Hindlimb muscle (tissue), 1 donor: Measurements from ENCODE around the gene SH3GL2. TPM values are rescaled to one million over a fixed set of nuclear protein-coding genes. Genes with fewer than 3 reads are reported as not detected.

Experiments used
- DNase-seq: peaks from one replicate; pipeline ENCODE4 v3.0.0-alpha.2; 2013
- polyA plus RNA-seq: library from polyadenylated mRNA; unstranded; fragments of 120-200 nt; gene quantifications from one replicate; pipeline ENCODE4 v1.2.1, GENCODE V29; 2013; ENCODE audit not compliant: insufficient read length

Gene SH3GL2
- polyA plus RNA-seq, 1 donor = 0.08 TPM

DNA sequence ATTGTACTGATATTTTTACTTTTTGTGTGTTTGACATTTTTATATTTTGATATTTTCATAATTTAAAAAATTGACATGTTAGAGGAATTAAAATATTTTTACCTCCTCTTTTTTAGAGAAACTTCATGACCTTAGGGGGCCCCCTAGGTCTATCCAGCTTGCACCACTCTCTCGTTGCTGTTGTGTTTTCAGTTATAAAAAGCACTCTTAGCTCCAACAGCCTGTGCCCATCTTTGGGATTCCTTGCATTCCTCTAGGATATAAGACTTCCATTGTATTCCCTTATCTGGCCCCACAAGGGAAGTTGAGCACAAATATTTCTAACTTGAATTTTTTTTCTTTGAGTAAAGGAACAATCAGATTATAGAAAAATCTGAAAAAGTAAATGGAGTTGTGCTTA lies 245.3 kb downstream of the SH3GL2 start:
- no peak for DNase-seq

DNA sequence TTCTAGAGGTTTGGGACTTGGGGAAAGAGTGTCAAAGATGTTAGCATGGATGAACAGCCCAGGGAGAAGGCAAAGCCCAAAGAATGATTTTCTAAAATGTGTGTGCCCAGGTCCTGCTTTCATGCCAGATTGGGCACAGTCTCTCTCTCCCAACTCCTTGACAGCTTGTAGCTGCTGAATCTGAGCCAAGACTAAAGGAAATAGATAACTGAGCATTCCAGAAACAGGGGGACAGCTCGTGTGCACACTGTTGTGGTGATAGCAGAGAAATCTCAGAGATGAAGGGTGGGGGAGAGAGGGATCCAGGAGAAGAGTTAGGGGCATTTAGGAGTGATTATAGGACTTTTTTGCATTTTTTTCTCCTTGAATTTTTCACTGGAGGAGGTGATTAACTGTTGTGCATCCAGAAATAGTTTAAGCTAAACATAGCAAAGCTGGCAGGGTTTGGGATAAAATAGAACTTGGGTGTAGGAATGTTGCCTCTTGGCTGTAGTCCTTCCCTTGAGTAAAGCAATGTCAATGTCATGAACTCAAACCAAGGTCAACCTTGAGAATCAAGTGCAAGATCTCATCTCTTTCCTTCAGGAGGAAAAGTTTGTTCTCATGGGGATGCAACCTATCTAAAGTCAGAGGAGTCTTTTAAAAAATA lies 245.9 kb downstream of the SH3GL2 start:
- DNase-seq = no peak

DNA sequence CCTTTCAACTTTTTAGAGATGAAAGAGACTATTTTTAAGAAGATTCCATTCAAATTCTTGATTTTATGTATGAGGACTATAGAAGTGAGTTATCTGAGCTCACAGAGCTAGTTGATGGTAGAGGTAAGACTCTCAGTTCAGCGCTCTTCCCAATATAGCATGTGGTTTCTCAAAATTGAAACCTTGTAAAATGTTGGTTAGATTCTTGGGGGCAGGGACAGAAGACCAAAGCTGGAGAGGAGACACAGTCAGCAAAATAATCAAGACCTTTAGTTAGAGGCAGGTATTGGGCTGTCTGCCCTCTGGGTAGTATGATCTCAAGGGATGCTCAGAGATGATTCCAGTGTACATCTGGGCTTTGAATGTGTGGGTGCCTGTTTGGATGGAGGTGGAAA lies 246.4 kb downstream of the SH3GL2 start:
- no peak for DNase-seq

DNA sequence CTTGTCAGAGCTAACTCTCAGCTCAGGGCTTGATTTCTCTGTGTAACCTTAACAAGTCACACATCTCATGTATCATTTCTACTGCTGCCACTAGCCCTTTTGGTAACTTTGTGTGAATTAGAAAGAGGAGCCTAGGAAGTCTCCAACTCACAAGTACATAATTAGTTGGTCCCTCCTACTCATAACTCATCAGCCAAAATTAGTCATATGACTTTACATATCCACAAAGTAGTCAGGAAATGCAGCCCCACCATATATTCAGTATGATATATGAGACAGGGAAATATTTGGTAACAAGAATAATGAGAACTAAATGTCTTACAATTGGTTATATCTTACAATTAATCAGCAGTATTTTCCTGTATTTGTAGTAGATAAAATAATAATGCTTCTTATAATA lies 250.2 kb downstream of the SH3GL2 start:
- no peak for DNase-seq

DNA sequence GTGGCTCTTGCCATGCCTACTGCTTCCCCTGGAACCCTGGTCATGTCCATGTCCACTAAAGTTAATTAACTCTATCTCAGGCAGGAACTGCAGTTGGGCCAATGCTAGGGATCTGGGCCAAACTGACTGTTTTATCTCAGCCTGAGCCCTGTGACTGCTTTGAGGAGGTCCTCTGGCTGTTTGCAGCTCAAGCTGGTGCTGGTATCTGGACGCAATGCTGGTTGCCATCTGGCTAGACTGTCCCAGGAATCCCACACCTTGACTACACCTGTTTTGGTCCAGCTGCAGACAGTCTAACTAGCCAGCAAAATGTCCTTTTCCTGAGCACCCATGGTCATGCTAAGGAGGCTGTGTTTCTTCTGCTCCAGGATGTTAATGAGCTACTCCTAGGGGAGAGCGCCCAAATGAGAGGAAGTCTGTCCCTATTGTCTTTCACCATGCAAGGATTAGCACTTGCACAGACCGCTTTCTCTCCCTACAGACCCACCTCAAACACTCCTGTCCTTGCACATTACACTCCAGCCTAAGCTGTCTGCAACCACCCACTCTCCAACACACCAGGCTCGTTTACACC lies 251.0 kb downstream of the SH3GL2 start:
- DNase-seq = no peak

DNA sequence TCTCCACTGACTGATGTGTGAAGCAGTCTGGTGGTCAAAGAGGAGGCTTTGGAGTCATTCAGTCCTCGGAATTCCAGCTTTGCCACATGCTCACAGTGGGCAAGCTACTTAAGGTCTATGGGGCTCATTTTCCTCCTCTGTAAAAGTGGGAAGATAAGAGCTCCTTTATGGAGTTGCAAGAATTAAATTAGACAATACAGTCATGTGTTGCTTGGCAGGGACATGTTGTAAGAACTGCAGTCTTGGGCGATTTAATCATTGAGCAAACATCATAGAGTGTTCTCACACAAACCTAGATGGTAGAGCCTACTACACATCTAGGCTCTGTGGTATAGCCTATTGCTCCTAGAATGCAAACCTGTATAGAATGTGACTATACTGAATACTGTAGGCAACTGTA lies 253.9 kb downstream of the SH3GL2 start:
- no peak for DNase-seq

DNA sequence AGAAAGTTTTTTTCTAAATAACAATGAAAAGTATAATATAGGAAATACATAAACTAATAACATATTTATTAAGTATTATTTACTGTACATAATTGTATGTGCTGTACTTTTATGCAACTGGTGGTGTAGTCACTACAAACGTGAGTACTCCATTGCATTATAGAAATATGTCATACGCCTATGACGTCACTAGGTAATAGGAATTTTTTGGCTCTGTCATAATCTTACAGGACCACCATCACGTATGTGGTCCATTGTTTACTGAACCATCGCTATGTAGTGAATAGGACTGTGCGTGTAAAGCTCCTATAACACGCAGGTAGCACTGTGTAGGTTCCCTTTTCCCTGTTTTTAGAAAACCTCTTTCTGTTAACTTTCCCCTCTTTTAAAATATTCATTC lies 255.0 kb downstream of the SH3GL2 start:
- no peak for DNase-seq

DNA sequence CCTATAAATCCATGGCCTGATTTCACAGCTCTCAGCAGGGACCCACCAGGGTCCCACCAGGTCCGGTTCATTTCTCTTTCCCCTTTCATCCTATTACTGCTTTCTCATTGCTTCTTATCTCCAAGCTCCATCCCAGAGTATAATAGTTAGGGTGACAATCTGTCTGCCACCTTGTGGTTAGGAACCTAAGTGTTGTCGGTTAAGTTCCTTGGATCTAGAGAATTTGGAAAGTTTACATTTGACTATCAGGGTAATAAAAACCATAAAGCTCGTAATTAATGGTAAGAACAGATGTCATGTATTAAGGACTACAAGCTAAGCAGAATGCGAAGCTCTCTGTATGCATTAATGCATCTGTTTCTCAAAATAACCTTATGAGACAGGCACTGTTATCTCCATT lies 259.1 kb downstream of the SH3GL2 start:
- DNase-seq = no peak

DNA sequence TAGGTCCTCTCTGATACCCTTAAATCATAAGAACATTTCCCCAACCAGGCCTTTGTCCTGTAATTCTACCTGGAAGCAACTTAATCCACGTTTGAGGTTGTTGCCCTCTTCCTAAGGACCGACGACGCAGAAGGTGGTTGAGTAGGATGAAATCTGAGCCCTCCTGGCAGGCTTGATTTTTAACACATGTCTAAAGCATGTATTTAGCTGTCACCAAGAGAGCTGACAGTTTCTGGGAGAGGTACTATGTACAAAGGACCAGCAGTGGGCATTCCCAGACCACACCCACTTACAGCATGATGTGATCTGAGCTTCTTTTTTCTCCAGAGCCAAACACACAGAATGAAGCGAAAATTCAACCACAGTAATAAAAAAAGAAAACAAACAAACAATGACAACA lies 260.9 kb downstream of the SH3GL2 start:
- no peak for DNase-seq

DNA sequence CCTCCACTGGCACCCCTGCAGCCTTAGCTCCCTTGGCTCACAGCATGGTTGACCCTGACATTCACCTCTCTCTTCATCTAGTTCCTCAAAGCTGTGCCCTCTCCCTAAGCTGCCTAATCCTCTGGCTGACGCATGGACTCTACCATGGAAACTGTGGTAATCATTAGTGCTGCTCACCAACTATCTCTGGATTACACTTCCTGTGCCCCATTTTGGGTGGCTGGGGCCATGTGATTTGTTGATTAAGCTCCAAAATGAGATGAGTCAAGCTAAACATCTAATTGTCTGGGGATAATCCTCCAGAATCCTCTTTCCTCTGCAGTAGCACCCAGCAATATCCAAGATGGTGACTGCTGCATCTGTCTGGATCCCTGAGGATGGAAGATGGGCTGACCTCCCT lies 264.4 kb downstream of the SH3GL2 start:
- no peak for DNase-seq
